ENCODE data around the gene ZNF615.
"Not testable (repeated sequence)": the region's sequence is repeated elsewhere in the genome, so short reads cannot be mapped to it uniquely, and the experiment has no call there.

ZNF615 gene

DNA sequence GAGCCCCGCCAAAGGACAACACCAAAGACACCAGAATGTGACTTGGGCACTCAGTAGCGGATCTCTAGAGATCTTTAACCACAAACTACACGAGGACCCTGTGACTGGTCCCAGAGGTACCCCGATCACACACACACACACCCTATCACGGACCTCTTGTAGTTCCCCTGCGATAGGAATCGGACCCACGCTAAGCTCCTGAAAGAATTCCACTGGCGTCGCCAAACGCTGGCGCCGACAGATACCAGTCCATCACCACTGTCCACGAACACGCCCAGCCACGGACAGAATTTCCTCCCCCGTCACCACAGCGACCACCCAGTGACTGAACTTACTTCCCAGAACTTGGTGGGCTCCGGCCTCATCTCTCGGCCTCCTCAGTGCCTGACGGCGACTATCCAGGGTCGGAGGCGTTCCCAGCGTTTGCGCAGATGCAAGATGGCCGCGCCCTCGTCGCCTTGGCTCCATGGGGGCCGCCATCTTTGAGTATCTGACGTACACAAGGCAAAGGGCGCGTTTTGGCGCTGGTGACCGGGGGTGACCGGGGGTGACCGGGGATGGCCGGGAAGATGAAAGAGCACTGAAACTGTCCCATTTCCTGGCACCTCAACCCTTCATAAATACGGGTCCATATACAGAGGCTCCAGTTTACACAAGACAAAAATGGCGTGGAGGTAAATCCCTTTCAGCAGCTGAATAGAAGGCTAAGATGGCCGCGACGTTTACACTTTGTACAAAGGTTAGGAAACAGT, at the start of gene ZNF615:
TSS of gene ZNF615 (minus strand) at position 406 of the 752 bp plus-strand sequence. CDS start 4,500 bp downstream, outside the sequence.
- no peaks in the 10 kb centered on the region for H3K4me1 ChIP-seq (ENCODE audit: control insufficient read depth, insufficient read depth, low read length)
- H3K4me3 ChIP-seq (ENCODE audit: low read length) = peak within 1 kb of the TSS; percentile 83
- no peaks in the 10 kb centered on the region for H3K27me3 ChIP-seq (ENCODE audit: control insufficient read depth, insufficient read depth, low read length)
- H3K36me3 ChIP-seq (ENCODE audit: control insufficient read depth, insufficient read depth, low read length) = peaks cover 5% of the 10 kb centered on the region
- H3K27ac ChIP-seq (ENCODE audit: low read depth, low read length) = peak within 1 kb of the TSS; percentile 92
- peak within 1 kb of the TSS; percentile 83 for H3K9ac ChIP-seq (ENCODE audit: low read length)

DNA sequence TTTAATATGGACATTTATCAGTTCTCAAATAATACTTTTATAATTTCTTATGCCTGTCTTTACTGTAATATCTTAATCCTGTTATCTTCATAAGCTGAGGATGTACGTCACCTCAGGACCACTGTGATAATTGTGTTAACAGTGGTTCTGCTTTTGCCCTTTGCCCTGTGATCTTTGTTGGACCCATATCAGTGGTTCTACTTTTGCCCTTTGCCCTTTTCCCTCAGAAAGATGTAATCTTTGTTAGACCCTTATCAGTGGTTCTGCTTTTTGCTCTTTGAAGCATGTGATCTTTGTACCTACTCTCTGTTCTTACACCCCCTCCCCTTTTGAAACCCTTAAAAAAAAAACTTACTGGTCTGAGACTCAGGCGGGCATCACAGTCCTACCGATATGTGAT, 48.5 kb upstream of the ZNF615 start:
- not testable (repeated sequence) for H3K27me3 ChIP-seq (ENCODE audit: control insufficient read depth, insufficient read depth, low read length); H3K36me3 ChIP-seq (ENCODE audit: control insufficient read depth, insufficient read depth, low read length); H3K9ac ChIP-seq (ENCODE audit: low read length); H3K4me3 ChIP-seq (ENCODE audit: low read length); H3K4me1 ChIP-seq (ENCODE audit: control insufficient read depth, insufficient read depth, low read length); H3K27ac ChIP-seq (ENCODE audit: low read depth, low read length)

DNA sequence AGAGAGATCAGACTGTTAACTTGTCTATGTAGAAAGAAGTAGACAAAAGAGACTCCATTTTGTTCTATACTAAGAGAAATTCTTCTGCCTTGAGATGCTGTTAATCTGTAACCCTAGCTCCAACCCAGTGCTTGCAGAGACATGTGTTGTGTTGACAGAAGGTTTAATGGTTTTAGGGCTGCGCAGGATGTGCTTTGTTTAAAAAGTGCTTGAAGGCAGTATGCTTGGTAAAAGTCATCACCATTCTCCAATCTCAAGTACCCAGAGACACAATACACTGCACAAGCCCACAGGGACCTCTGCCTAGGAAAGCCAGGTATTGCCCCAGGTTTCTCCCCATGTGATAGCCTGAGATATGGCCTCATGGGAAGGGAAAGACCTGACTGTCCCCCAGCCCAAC, 43.7 kb upstream of the ZNF615 start:
- H3K4me3 ChIP-seq (ENCODE audit: low read length); H3K9ac ChIP-seq (ENCODE audit: low read length); H3K4me1 ChIP-seq (ENCODE audit: control insufficient read depth, insufficient read depth, low read length); H3K36me3 ChIP-seq (ENCODE audit: control insufficient read depth, insufficient read depth, low read length); H3K27ac ChIP-seq (ENCODE audit: low read depth, low read length); H3K27me3 ChIP-seq (ENCODE audit: control insufficient read depth, insufficient read depth, low read length): not testable (repeated sequence)

DNA sequence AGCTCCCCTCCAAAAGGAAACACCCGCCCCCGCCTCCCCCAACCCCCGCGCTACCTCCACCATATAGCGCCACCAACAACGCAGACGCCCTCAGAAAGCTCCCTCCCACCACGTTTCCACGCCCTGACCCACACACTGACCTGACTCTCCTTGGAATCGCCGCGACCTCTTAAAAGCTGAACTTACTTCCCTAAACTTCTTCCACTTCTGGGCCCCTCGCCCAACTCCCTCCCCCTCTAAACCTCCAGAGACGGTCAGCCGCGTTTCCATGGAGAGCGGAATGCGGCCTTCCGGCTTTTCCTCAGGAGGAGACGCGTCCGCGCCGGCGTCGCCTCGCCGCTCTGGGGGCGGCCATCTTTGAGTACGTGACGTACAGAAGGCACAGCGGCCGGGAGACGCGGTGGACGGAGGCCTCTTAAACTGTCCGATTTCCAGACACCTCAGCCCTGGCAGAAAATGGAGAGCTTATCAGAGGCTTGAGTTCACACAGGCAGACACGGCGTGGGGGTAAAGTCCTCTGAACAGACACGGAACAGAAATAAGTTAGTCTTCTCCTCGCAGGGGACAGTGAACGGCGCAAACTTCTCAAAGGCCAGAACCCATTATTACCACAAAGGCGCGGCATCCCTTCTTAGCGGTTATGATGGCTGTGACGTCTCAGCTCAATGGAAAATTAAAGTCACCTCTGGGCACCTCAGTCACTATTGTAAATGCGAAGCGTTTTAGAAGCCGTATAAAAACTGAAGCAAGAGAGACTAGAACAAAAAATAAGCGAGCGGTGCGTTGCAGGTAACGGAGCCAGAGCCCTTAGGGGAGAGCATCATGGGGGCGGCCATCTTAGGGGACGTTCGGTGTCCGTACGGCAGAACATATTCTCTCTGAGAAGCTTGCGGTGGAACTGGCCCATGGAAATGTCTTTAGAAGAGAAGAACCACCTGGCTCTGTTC, 40.8 kb upstream of the ZNF615 start, which contains the start of gene ZNF432:
TSS of gene ZNF432 (minus strand) at position 284 of the 947 bp plus-strand sequence. CDS start 1,970 bp downstream, outside the sequence.
- Histone ChIP-seq H3K27ac (ENCODE audit: low read depth, low read length) (peak within 1 kb of the TSS; percentile 99), H3K36me3 (ENCODE audit: control insufficient read depth, insufficient read depth, low read length) (peaks cover 4% of the 10 kb centered on the region), H3K9ac (ENCODE audit: low read length) (peak within 1 kb of the TSS; percentile 89), H3K27me3 (ENCODE audit: control insufficient read depth, insufficient read depth, low read length) (no peaks in the 10 kb centered on the region), H3K4me1 (ENCODE audit: control insufficient read depth, insufficient read depth, low read length) (peaks cover 2% of the 10 kb centered on the region), H3K4me3 (ENCODE audit: low read length) (peak within 1 kb of the TSS; percentile 89)

DNA sequence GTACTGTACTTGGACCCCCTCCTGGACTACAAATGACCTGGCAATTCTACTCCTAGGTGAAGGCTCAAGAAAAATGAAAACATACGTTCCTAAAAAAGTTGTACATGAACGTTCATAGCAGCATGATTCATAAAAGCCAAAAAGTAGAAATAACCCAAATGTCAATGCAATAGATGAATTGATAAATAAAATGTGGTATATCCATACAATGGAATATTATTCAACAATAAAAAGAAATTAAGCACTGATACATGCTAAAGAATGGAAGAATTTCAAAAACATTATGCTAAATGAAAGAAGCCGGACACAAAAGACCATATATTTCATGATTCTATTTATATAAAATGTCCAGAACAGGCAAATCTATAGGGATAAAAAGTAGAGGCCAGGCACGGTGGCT, 31.2 kb upstream of the ZNF615 start:
- no peak overlapping the region for H3K4me3 ChIP-seq (ENCODE audit: low read length)
- H3K36me3 ChIP-seq (ENCODE audit: control insufficient read depth, insufficient read depth, low read length) = peaks cover 55% of the 10 kb centered on the region
- H3K9ac ChIP-seq (ENCODE audit: low read length) = no peak overlapping the region

DNA sequence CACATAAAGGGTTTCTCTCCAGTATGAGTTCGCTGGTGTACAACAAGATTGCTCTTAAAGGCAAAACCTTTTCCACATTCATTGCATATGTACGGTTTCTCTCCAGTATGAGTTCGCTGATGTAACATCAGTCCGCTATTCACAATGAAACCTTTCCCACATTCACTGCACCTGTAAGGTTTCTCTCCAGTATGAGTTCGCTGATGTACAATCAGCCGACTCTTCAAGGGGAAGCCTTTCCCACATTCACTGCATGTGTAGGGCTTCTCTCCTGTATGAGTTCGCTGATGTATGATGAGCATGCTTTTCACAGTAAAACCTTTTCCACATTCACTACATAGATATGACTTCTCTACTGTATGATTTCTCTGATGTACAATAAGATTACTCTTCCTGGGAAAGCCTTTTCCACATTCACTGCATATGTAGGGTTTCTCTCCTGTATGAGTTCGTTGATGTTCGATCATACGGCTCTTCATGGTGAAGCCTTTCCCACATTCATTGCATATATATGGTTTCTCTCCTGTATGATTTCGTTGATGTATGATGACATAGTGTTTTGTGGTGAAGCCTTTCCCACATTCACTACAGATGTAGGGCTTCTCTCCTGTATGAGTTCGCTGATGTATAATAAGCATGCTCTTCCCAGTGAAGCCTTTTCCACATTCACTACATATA, 26.2 kb upstream of the ZNF615 start:
- no peaks in the 10 kb centered on the region for H3K27me3 ChIP-seq (ENCODE audit: control insufficient read depth, insufficient read depth, low read length)
- peaks cover 42% of the 10 kb centered on the region for H3K36me3 ChIP-seq (ENCODE audit: control insufficient read depth, insufficient read depth, low read length)
- H3K4me1 ChIP-seq (ENCODE audit: control insufficient read depth, insufficient read depth, low read length) = no peaks in the 10 kb centered on the region
- peak overlapping the region; percentile 22 for H3K4me3 ChIP-seq (ENCODE audit: low read length)
- no peak overlapping the region for H3K27ac ChIP-seq (ENCODE audit: low read depth, low read length)
- no peak overlapping the region for H3K9ac ChIP-seq (ENCODE audit: low read length)

More for the DNA sequence above, 31.2 kb upstream of the ZNF615 start:
- H3K4me1 ChIP-seq (ENCODE audit: control insufficient read depth, insufficient read depth, low read length) = no peaks in the 10 kb centered on the region
- no peaks in the 10 kb centered on the region for H3K27me3 ChIP-seq (ENCODE audit: control insufficient read depth, insufficient read depth, low read length)
- no peak overlapping the region for H3K27ac ChIP-seq (ENCODE audit: low read depth, low read length)

DNA sequence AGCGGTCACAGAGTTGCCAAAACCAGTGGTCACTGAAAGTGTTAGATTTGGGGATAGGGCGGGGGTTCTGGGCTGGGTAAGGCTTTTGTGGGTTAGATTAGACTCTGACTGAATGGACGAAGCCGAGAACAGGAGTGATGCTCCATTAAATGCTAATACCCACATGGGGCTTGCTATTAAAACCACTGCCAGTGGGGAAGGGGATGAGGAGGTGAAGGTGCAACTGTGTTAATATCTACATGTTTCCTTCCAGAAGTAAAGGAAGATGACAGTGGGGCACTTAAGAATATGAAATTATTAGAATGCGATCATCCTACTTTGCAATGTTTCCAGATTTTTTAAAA, 20.7 kb upstream of the ZNF615 start:
- H3K4me1 ChIP-seq (ENCODE audit: control insufficient read depth, insufficient read depth, low read length) = peaks cover 10% of the 10 kb centered on the region
- no peaks in the 10 kb centered on the region for H3K27me3 ChIP-seq (ENCODE audit: control insufficient read depth, insufficient read depth, low read length)
- peak overlapping the region; percentile 80 for H3K4me3 ChIP-seq (ENCODE audit: low read length)
- peak overlapping the region; percentile 84 for H3K27ac ChIP-seq (ENCODE audit: low read depth, low read length)
- no peak overlapping the region for H3K9ac ChIP-seq (ENCODE audit: low read length)
- peaks cover 9% of the 10 kb centered on the region for H3K36me3 ChIP-seq (ENCODE audit: control insufficient read depth, insufficient read depth, low read length)

DNA sequence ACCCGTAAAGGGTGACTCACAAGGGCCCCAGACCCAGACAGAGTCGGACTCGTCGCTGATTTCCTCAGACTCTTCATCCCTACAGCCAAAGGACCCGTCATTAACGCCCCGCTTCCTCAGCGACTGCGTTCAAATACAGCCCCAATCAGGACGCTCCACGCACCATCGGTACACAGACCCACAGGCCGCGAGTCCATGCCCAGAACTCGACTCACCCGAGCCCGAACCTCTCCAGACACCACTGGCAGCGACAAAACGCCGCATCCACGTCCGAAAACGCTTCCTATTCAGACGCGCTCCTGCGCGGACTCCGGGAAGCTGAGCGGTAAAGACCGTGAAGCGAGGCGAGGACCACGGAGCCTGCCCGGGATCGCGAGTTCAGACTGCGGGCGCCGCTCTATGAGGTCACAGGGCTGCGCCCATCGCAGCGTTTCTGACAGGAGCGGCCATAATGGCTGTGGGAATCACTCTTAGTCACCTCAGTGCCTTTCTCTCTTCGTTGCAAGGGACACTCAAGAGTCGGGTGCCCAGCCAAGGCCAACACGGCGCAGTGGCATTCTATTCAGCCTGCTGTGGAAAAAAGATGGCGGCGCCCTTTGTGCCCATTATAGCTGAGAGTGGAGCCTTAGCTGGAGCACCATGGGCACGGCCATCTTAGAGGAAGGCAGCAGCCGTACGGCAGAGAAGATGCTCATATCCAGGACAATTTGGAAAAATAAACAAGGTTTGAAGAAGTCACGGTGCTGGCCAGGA, 20.2 kb upstream of the ZNF615 start, which contains the start of gene ZNF614:
TSS of gene ZNF614 (minus strand) at position 353 of the 753 bp plus-strand sequence. CDS start 2,634 bp downstream, outside the sequence.
- H3K27me3 ChIP-seq (ENCODE audit: control insufficient read depth, insufficient read depth, low read length) = no peaks in the 10 kb centered on the region
- H3K9ac ChIP-seq (ENCODE audit: low read length) = peak within 1 kb of the TSS; percentile 93

DNA sequence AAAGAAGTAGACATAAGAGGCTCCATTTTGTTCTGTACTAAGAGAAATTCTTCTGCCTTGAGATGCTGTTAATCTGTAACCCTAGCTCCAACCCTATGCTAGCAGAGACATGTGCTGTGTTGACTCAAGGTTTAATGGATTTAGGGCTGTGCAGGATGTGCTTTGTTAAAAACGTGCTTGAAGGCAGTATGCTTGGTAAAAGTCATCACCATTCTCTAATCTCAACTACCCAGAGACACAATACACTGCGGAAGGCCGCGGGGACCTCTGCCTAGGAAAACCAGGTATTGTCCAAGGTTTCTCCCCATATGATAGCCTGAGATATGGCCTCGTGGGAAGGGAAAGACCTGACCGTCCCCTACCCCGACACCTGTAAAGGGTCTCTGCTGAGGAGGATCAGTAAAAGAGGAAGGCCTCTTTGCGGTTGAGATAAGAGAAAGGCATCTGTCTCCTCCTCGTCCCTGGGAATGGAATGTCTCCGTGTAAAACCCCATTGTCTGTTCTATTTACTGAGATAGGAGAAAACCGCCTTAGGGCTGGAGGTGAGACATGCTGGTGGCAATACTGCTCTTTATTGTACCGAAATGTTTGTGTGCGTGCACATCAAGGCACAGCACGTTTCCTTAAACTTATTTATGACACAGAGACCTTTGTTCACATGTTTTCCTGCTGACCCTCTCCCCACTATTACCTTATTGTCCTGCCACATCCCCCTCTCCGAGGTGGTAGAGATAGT, 18.4 kb upstream of the ZNF615 start:
- not testable (repeated sequence) for H3K9ac ChIP-seq (ENCODE audit: low read length); H3K4me3 ChIP-seq (ENCODE audit: low read length); H3K27me3 ChIP-seq (ENCODE audit: control insufficient read depth, insufficient read depth, low read length); H3K4me1 ChIP-seq (ENCODE audit: control insufficient read depth, insufficient read depth, low read length); H3K27ac ChIP-seq (ENCODE audit: low read depth, low read length)
- peaks cover 22% of the 10 kb centered on the region for H3K36me3 ChIP-seq (ENCODE audit: control insufficient read depth, insufficient read depth, low read length)

More for the DNA sequence above, 20.2 kb upstream of the ZNF615 start, which contains the start of gene ZNF614:
- peaks cover 10% of the 10 kb centered on the region for H3K4me1 ChIP-seq (ENCODE audit: control insufficient read depth, insufficient read depth, low read length)
- peak within 1 kb of the TSS; percentile 80 for H3K4me3 ChIP-seq (ENCODE audit: low read length)
- H3K36me3 ChIP-seq (ENCODE audit: control insufficient read depth, insufficient read depth, low read length) = peaks cover 15% of the 10 kb centered on the region
- peak within 1 kb of the TSS; percentile 84 for H3K27ac ChIP-seq (ENCODE audit: low read depth, low read length)

DNA sequence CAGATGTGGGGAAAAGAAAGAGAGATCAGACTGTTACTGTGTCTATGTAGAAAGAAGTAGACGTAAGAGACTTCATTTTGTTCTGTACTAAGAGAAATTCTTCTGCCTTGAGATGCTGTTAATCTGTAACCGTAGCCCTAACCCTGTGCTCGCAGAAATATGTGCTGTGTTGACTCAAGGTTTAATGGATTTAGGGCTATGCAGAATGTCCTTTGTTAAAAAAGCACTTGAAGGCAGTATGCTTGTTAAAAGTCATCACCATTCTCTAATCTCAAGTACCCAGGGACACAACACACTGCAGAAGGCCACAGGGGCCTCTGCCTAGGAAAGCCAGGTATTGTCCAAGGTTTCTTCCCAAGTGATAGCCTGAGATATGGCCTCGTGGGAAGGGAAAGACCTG, 16.5 kb upstream of the ZNF615 start:
- peaks cover 39% of the 10 kb centered on the region for H3K36me3 ChIP-seq (ENCODE audit: control insufficient read depth, insufficient read depth, low read length)
- H3K4me3 ChIP-seq (ENCODE audit: low read length); H3K4me1 ChIP-seq (ENCODE audit: control insufficient read depth, insufficient read depth, low read length); H3K27ac ChIP-seq (ENCODE audit: low read depth, low read length); H3K27me3 ChIP-seq (ENCODE audit: control insufficient read depth, insufficient read depth, low read length); H3K9ac ChIP-seq (ENCODE audit: low read length): not testable (repeated sequence)

DNA sequence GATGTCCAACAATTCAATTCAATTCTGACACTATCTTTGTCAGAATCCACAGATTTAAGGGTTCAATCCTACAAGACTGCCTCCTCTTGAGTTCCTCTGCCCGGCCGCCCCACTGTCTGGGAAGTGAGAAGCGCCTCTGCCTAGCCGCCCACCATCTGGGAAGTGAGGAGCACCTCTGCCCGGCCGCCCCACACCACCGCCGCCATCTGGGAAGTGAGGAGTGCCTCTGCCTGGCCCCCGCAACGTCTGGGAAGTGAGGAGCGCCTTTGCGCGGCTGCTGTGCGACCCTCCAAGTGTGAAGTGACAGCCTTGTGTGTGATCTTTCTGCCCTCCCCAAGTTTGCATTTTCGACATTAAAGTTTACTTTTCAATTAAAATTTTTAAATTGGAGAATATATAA, 14.2 kb upstream of the ZNF615 start:
- H3K4me1 ChIP-seq (ENCODE audit: control insufficient read depth, insufficient read depth, low read length) = peaks cover 3% of the 10 kb centered on the region
- no peak overlapping the region for H3K9ac ChIP-seq (ENCODE audit: low read length)
- H3K4me3 ChIP-seq (ENCODE audit: low read length) = no peak overlapping the region
- no peak overlapping the region for H3K27ac ChIP-seq (ENCODE audit: low read depth, low read length)
- no peaks in the 10 kb centered on the region for H3K27me3 ChIP-seq (ENCODE audit: control insufficient read depth, insufficient read depth, low read length)
- H3K36me3 ChIP-seq (ENCODE audit: control insufficient read depth, insufficient read depth, low read length) = peaks cover 50% of the 10 kb centered on the region
